Memory B cell (primary cell): ENCODE results near the gene HERC6.
"Not testable (repeated sequence)": the region's sequence is repeated elsewhere in the genome, so short reads cannot be mapped to it uniquely, and the experiment has no call there.

ENCODE experiments used
- ATAC-seq: fragments of 150-1000 bp; cut with Tn5 transposase; 2 replicates; pipeline ENCODE4 v1.10.0; 2021; ENCODE audit warnings: low read depth, mild to moderate bottlenecking, moderate library complexity
- DNase-seq, 2 donors: peaks; one replicate each; pipeline ENCODE4 v3.0.0; 2022; ENCODE audit warnings: low spot score in 2 of 2
- H3K27ac Mint-ChIP-seq: one replicate; pipeline ENCODE4 v1.8.0; 2022; ENCODE audit warnings: mild to moderate bottlenecking, moderate library complexity, mixed read lengths
- H3K27me3 Mint-ChIP-seq: one replicate; pipeline ENCODE4 v1.8.0; 2022; ENCODE audit warnings: mixed read lengths
- H3K36me3 Mint-ChIP-seq: one replicate; pipeline ENCODE4 v1.8.0; 2022; ENCODE audit warnings: mild to moderate bottlenecking, mixed read lengths
- H3K4me1 Mint-ChIP-seq: one replicate; pipeline ENCODE4 v1.8.0; 2022; ENCODE audit warnings: mixed read lengths
- H3K4me3 Mint-ChIP-seq: one replicate; pipeline ENCODE4 v1.8.0; 2022; ENCODE audit warnings: mild to moderate bottlenecking, moderate library complexity, mixed read lengths
- H3K9me3 Mint-ChIP-seq: one replicate; pipeline ENCODE4 v1.8.0; 2022; ENCODE audit warnings: mixed read lengths

HERC6 gene

GRCh38 chr4:88446124-88446523 lies 67.5 kb downstream of the HERC6 start:
- Mint-ChIP-seq H3K27ac (no peak overlapping the region), H3K4me3 (no peak overlapping the region), H3K9me3 (peaks cover 5% of the 10 kb centered on the region), H3K36me3 (peaks cover 19% of the 10 kb centered on the region), H3K4me1 (peaks cover under 1% of the 10 kb centered on the region), H3K27me3 (no peaks in the 10 kb centered on the region)
- DNase-seq (no peak), ATAC-seq (no peak)

GRCh38 chr4:88447371-88448095 lies 68.9 kb downstream of the HERC6 start:
- DNase-seq: no peak
- no peak for ATAC-seq
- Mint-ChIP-seq H3K27me3 (no peaks in the 10 kb centered on the region), H3K27ac (no peak overlapping the region), H3K4me3 (no peak overlapping the region), H3K4me1 (peaks cover 3% of the 10 kb centered on the region), H3K36me3 (peaks cover 10% of the 10 kb centered on the region), H3K9me3 (peaks cover 3% of the 10 kb centered on the region)

- not testable (repeated sequence) for H3K4me3 Mint-ChIP-seq, ATAC-seq, H3K27me3 Mint-ChIP-seq, H3K9me3 Mint-ChIP-seq, DNase-seq, H3K27ac Mint-ChIP-seq, H3K4me1 Mint-ChIP-seq, H3K36me3 Mint-ChIP-seq
Observed at GRCh38 chr4:88448211-88448765, 69.6 kb downstream of the HERC6 start.

GRCh38 chr4:88448889-88449288 lies 70.2 kb downstream of the HERC6 start:
- ATAC-seq: no peak

GRCh38 chr4:88449290-88449689 lies 70.6 kb downstream of the HERC6 start:
- Mint-ChIP-seq H3K4me1 (peaks cover 5% of the 10 kb centered on the region), H3K9me3 (peaks cover 1% of the 10 kb centered on the region), H3K36me3 (peaks cover 2% of the 10 kb centered on the region), H3K4me3 (no peak overlapping the region), H3K27ac (no peak overlapping the region), H3K27me3 (no peaks in the 10 kb centered on the region)
- no peak for DNase-seq
- no peak for ATAC-seq

More at GRCh38 chr4:88448889-88449288, 70.2 kb downstream of the HERC6 start:
- peaks cover 1% of the 10 kb centered on the region for H3K9me3 Mint-ChIP-seq
- H3K4me1 Mint-ChIP-seq: peaks cover 5% of the 10 kb centered on the region
- H3K27me3 Mint-ChIP-seq: no peaks in the 10 kb centered on the region
- DNase-seq: no peak
- no peak overlapping the region for H3K4me3 Mint-ChIP-seq
- no peak overlapping the region for H3K27ac Mint-ChIP-seq
- peaks cover 2% of the 10 kb centered on the region for H3K36me3 Mint-ChIP-seq

- no peak for DNase-seq
- Mint-ChIP-seq H3K9me3 (peaks cover 1% of the 10 kb centered on the region), H3K36me3 (peaks cover 2% of the 10 kb centered on the region), H3K27ac (no peak overlapping the region), H3K27me3 (no peaks in the 10 kb centered on the region), H3K4me1 (peaks cover 5% of the 10 kb centered on the region), H3K4me3 (no peak overlapping the region)
- ATAC-seq: no peak
Observed at GRCh38 chr4:88451205-88451604, 72.6 kb downstream of the HERC6 start.

GRCh38 chr4:88452912-88453311 lies 74.3 kb downstream of the HERC6 start:
- no peak overlapping the region for H3K27ac Mint-ChIP-seq
- H3K4me1 Mint-ChIP-seq: peaks cover 5% of the 10 kb centered on the region
- no peak for ATAC-seq
- peaks cover 1% of the 10 kb centered on the region for H3K9me3 Mint-ChIP-seq
- H3K36me3 Mint-ChIP-seq: peaks cover 2% of the 10 kb centered on the region
- no peaks in the 10 kb centered on the region for H3K27me3 Mint-ChIP-seq
- H3K4me3 Mint-ChIP-seq: no peak overlapping the region
- no peak for DNase-seq

- H3K4me1 Mint-ChIP-seq: peaks cover 7% of the 10 kb centered on the region
- peaks cover 2% of the 10 kb centered on the region for H3K36me3 Mint-ChIP-seq
- H3K4me3 Mint-ChIP-seq: peak within 1 kb of the TSS; percentile 99
- DNase-seq: peak; percentile 87 to 90
- peaks cover 1% of the 10 kb centered on the region for H3K9me3 Mint-ChIP-seq
- H3K27ac Mint-ChIP-seq: peak within 1 kb of the TSS; percentile 95
- ATAC-seq: peak; percentile 93
- no peaks in the 10 kb centered on the region for H3K27me3 Mint-ChIP-seq
Observed at GRCh38 chr4:88456670-88457306, 78.1 kb downstream of the HERC6 start, which contains the start of gene HERC5. HERC5 (plus strand) TSS chr4:88457119; CDS start chr4:88457270, 151 bp downstream.

- H3K9me3 Mint-ChIP-seq: peaks cover 1% of the 10 kb centered on the region
- peaks cover 9% of the 10 kb centered on the region for H3K4me1 Mint-ChIP-seq
- DNase-seq (no peak), ATAC-seq (peak; percentile 47)
- peak overlapping the region; percentile 99 for H3K4me3 Mint-ChIP-seq
- H3K27ac Mint-ChIP-seq: peak overlapping the region; percentile 95
- peaks cover 4% of the 10 kb centered on the region for H3K36me3 Mint-ChIP-seq
- no peaks in the 10 kb centered on the region for H3K27me3 Mint-ChIP-seq
Observed at GRCh38 chr4:88457307-88458103, 78.9 kb downstream of the HERC6 start.

- H3K4me1 Mint-ChIP-seq: peaks cover 9% of the 10 kb centered on the region
- peak overlapping the region; percentile 95 for H3K27ac Mint-ChIP-seq
- DNase-seq: no peak
- H3K4me3 Mint-ChIP-seq: peak overlapping the region; percentile 99
- no peaks in the 10 kb centered on the region for H3K27me3 Mint-ChIP-seq
- peaks cover 1% of the 10 kb centered on the region for H3K9me3 Mint-ChIP-seq
- no peak for ATAC-seq
- peaks cover 4% of the 10 kb centered on the region for H3K36me3 Mint-ChIP-seq
Observed at GRCh38 chr4:88458104-88458740, 79.6 kb downstream of the HERC6 start.

- Mint-ChIP-seq H3K27ac (peak overlapping the region; percentile 4), H3K27me3 (no peaks in the 10 kb centered on the region), H3K9me3 (peaks cover 2% of the 10 kb centered on the region), H3K4me3 (no peak overlapping the region), H3K4me1 (peaks cover 2% of the 10 kb centered on the region), H3K36me3 (peaks cover 33% of the 10 kb centered on the region)
- no peak for ATAC-seq
- DNase-seq: no peak
Observed at GRCh38 chr4:88465653-88466192, 87.1 kb downstream of the HERC6 start.

GRCh38 chr4:88467392-88467791 lies 88.7 kb downstream of the HERC6 start:
- no peak overlapping the region for H3K4me3 Mint-ChIP-seq
- peaks cover 41% of the 10 kb centered on the region for H3K36me3 Mint-ChIP-seq
- H3K9me3 Mint-ChIP-seq: peaks cover 2% of the 10 kb centered on the region
- H3K27ac Mint-ChIP-seq: no peak overlapping the region
- peaks cover under 1% of the 10 kb centered on the region for H3K4me1 Mint-ChIP-seq
- H3K27me3 Mint-ChIP-seq: no peaks in the 10 kb centered on the region
- no peak for ATAC-seq
- DNase-seq: no peak

GRCh38 chr4:88477229-88477860 lies 98.7 kb downstream of the HERC6 start:
- no peak overlapping the region for H3K27ac Mint-ChIP-seq
- H3K36me3 Mint-ChIP-seq: peaks cover 32% of the 10 kb centered on the region
- H3K27me3 Mint-ChIP-seq: no peaks in the 10 kb centered on the region
- ATAC-seq: no peak
- no peak for DNase-seq
- H3K9me3 Mint-ChIP-seq: no peaks in the 10 kb centered on the region
- no peak overlapping the region for H3K4me3 Mint-ChIP-seq
- H3K4me1 Mint-ChIP-seq: peaks cover 2% of the 10 kb centered on the region
